GM03348 (cell line): ENCODE measurements around the gene COX6A1.

Source experiments
- DNase-seq: peaks from one replicate; pipeline ENCODE4 v3.0.0; 2012; ENCODE audit warnings: low spot score

The COX6A1 gene

GRCh38 chr12:120437735-120438494 lies at the start of gene COX6A1:
Gene COX6A1, plus strand, starts transcription at chr12:120438113. Its CDS starts 14 bp downstream, at chr12:120438127.
- peak; percentile 96 for DNase-seq

DNA sequence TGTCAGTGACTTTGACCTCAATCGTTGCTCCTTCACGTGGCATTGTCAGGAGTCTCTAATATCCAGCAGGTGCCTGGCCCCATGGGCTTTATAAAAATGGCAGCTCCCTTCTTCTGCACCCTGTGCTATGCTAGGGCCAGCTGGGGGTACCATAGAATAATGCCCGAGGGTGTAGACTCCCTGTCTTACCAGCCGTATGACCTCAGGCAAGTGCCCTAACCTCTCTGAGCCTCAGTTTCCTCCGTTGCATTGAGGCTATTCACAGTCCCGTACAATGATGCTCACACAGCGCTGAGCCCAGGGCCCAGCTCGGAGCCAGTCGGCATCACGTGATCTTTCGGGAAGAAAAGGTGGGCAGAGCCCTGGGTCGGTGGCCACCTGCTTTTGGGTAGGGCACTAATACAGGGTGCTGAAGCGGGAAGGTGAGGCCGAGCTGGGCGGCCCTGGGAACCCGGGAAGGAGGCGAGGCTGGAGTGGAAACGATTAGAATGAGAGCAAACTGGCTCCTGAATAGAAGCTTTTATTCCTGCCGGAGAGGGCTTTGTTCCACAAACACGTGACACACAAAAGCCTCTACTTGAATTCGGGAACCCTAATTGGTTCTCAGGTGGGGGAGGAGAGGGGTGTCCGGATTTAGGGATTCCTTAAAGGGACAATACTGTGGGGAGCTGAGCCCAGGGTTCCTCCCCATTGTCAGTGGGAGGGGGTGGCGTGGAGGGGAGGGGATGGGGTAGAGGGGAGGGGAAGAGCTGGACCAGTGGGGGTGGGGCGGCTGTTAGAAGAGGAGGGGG lies 49.0 kb upstream of the COX6A1 start:
- no peak for DNase-seq

DNA sequence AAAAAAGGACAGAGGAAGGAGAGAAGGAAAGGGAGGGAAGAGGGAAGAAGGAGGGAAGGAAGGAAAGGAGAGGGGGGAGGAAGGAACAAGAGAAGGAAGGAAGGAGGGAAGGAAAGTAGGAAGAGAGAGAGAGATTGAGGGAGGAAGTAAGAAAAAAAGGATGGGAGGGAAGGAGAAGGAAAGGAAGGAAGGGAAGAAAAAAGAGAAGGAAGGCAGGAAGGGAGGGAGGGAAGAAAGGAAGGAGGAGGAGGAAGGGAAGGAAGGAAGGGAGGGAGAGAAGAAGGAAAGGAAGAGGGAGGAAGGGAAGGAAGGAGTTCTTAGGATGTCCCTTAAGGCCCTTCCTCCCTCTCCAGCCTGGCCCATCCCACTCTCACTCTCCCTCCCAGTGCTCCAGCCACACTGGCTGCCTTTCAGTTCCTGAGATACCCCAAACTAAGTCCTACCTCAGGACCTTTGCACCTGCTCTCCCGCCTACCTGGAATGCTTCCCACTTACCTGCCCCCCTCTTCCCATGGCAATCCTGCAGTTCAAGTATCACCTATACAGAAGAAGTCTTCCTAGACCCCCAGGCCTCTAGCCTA lies 47.3 kb upstream of the COX6A1 start:
- DNase-seq, result no peak

- DNase-seq, result no peak
These were observed 43.2 kb upstream of the COX6A1 start for GRCh38 chr12:120394483-120395367.

DNA sequence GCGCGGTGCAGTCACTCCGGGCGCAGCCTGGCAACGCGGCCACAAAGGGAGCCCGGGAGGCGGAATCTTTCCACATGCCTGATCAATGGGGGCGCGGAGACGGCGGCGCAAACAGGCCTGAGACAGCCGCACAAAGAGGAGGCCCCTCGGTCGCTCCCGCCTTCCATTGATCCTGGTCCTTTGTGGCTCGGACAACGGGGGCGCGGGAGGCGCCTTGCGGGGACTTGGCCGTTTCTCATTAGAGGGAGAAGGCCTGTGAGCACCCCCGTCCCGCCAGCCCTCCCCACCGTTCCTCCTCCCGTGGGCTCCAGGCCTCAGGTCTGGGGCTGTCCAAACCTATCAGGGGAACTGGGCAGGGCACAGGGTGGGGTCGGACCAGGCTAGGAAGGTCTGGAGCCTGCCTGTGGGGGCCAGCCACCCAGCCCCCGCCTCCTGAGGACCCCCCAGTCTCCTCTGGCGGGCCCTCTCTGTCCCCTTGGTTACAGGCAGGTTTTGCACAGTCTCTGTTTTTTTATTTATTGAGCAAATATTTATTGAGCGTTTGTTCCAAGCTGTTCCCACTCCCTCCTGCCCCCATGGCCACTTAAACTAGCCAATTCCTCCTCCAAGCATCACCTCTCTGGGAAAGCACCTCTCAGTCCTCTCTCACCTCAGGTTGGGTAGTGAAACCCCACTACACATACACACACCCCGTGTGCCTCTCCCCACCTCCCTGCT lies 39.9 kb upstream of the COX6A1 start:
- no peak for DNase-seq

- DNase-seq, result no peak
These were observed 38.4 kb upstream of the COX6A1 start for GRCh38 chr12:120399531-120399930.

DNA sequence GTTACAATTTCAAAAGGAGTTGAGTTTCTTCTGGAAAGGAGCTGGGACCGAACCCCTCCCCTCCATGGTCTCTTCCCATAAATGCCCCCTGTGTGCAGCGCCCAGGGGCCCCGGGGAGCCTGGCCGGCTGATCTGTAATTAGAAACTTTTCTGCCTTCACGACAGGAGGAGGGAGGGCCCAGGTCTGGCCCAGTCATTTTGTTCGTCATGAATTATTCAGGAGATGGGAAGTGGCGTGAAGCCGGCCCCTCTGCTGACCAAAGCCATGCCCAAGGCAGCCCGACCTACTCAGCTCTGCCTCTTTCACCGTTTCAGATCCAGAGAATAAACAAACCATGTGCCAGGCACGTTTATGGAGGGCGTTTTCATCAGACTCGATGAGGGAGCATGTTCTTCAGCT lies 35.7 kb upstream of the COX6A1 start:
- DNase-seq, result no peak

- DNase-seq, result no peak
These were observed 34.0 kb upstream of the COX6A1 start for GRCh38 chr12:120403869-120404268.

- no peak for DNase-seq
These were observed 33.6 kb upstream of the COX6A1 start for GRCh38 chr12:120404271-120404670.

GRCh38 chr12:120406069-120406468 lies 31.8 kb upstream of the COX6A1 start:
- no peak for DNase-seq

DNA sequence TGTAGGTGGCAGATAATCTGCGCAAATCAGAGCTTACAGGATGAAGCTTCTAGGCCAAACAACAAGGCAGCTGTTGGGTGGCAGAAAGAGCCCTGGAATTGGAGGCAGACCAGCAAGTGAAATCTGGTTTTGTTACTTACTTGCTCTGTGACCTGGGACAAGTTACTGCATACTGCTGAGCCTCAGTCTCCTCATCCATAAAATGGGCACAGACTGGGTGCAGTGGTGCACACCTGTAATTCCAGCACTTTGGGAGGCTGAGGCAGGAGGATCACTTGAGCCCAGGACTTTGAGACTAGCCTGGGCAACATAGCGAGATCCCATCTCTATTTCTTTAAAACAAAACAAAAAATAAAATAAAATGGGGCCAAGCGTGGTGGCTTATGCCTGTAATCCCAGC lies 31.4 kb upstream of the COX6A1 start:
- DNase-seq, result no peak

GRCh38 chr12:120408771-120409170 lies 29.1 kb upstream of the COX6A1 start:
- DNase-seq, result no peak

- DNase-seq, result no peak
These were observed 25.5 kb upstream of the COX6A1 start for GRCh38 chr12:120412421-120412820.

GRCh38 chr12:120413901-120414695 lies 23.8 kb upstream of the COX6A1 start:
- no peak for DNase-seq

DNA sequence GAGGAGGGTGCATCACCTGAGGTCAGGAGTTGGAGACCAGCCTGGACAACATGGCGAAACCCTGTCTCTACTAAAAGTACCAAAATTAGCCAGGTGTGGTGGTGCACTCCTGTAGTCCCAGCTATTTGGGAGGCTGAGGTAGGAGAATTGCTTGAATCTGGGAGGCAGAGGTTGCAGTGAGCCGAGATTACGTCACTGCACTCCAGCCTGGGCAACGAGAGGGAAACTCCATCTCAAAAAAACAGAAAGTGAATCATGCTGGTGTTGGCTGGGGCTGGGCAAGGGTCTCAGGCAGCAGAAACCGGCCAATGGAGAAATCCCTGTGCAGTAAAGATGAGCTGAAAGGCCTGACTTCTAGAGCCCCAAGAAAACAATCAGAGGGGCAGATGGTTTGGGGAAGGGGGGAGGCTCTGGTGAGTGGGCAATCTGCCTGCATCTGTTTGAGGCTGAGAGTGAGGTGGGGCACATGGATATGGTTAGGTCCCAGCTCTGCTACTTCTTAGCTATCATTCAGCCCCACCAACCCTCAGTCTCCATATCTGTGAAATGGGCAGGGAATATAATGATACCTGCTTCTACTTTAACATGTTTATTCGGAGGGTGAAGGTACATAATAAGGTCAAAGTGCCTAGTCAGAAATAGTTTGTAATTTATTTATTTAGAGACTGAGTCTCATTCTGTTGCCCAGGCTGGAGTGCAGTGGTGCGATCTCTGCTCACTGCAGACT lies 21.3 kb upstream of the COX6A1 start:
- no peak for DNase-seq

DNA sequence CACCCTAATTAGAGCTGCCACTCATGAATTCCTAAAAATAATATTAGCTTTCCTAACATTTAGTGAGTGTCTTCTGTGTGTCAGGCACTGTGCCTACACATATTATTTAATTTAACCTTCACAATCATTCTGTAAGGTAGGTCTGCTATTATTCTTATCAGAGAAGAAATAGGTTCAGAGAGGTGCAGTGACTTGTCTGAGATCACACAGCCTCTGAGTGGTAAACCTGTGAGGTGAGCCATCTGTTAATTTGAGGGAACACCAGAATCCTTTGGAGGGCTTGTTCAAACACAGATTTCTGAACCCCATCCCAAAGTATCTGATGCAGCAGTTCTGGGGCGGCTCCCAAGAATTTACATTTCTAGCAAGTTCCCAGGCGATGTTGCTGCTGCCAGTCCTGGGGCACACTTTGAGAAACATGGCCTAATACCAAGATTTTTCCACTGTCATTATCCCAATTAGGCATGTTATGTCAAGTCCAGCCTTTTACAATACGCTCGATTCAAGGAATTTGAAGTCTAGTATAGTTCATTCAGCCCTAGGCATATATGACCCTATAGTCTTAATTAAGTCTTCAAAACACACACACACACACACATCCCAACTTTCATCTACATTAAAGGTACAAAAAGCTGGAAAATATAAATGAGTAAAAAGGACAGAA lies 19.9 kb upstream of the COX6A1 start:
- no peak for DNase-seq

DNA sequence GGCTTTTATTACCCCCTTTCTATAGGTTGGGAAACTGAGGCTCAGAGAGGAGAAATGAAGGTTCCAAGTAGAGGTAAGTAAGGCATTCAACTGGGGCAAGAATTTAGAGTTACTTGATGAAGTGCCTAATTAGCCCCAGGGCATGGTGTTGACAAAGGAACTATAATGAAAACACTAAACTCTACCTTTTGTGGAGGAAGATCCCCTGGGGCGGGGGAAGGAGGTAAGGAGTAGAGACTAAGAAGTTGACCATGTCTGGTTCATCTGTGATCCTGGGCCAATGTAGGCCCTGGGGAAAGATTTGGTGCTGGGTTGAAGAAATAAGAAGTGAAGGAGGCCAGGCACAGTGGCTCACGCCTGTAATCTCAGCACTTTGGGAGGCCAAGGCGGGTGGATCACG lies 16.2 kb upstream of the COX6A1 start:
- no peak for DNase-seq

GRCh38 chr12:120422892-120423456 lies 14.9 kb upstream of the COX6A1 start:
- DNase-seq, result no peak

GRCh38 chr12:120425797-120426196 lies 12.1 kb upstream of the COX6A1 start:
- no peak for DNase-seq
